Lower leg skin (tissue), 3 donors: ENCODE results near the gene MRPS18C.

Experiments used
- POLR2A ChIP-seq, 2 donors: fragments of 450-650 bp; IDR thresholded peaks; one replicate each; pipeline ENCODE4 v1.6.1; 2016 to 2017; ENCODE audit warnings: antibody characterized with exemption in 2 of 2, mild to moderate bottlenecking in 1 of 2, moderate library complexity in 1 of 2
- TF ChIP-seq, protein P1 (sequence below), 3 donors: fragments of 450-650 bp; IDR thresholded peaks; one replicate each; pipeline ENCODE4 v1.5.1; 2016; ENCODE audit warnings: antibody characterized with exemption in 3 of 3, mild to moderate bottlenecking in 3 of 3, moderate library complexity in 2 of 3

DNA sequence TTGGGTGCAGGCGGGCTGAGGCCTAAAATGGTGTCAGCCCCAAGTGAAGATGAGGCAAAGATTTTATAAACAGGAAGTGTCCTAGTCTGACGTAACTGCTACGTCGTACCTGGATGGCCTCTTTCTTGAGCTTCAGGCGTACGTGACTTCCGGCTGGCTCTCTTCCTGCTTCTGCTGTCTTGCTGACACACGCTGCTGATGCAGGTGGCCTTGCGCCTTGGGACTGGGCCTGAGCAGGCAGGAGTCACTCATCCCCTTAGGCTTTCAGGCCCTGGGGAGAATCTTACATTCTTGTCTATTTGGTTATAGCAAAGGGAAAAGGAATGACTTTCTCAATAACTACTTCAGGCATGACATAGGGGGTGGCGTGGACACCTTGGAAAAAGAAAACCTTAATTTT is 49.1 kb downstream of the MRPS18C start:
- TF ChIP-seq, protein P1, sequence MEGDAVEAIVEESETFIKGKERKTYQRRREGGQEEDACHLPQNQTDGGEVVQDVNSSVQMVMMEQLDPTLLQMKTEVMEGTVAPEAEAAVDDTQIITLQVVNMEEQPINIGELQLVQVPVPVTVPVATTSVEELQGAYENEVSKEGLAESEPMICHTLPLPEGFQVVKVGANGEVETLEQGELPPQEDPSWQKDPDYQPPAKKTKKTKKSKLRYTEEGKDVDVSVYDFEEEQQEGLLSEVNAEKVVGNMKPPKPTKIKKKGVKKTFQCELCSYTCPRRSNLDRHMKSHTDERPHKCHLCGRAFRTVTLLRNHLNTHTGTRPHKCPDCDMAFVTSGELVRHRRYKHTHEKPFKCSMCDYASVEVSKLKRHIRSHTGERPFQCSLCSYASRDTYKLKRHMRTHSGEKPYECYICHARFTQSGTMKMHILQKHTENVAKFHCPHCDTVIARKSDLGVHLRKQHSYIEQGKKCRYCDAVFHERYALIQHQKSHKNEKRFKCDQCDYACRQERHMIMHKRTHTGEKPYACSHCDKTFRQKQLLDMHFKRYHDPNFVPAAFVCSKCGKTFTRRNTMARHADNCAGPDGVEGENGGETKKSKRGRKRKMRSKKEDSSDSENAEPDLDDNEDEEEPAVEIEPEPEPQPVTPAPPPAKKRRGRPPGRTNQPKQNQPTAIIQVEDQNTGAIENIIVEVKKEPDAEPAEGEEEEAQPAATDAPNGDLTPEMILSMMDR (IDR thresholded peaks at IDR 0.05), result no peak
- no peak for TF ChIP-seq POLR2A (IDR thresholded peaks at IDR 0.05)
